Hindlimb muscle (tissue), 1 donor: ENCODE data around the gene MIF. TPM values are rescaled to one million over a fixed set of nuclear protein-coding genes. Genes with fewer than 3 reads are reported as not detected.

Experiments
- polyA plus RNA-seq: library from polyadenylated mRNA; unstranded; fragments of 120-200 nt; gene quantifications from one replicate; pipeline ENCODE4 v1.2.1, GENCODE V29; 2013; ENCODE audit not compliant: insufficient read length

The MIF gene
- polyA plus RNA-seq, 1 donor = 178 TPM

Other genes starting within 250 kb of the MIF start
- 2.0 TPM for gene RGL4, start 203.4 kb upstream of the MIF start, polyA plus RNA-seq
- 6.1 TPM for gene ZNF70, start 143.3 kb upstream of the MIF start, polyA plus RNA-seq
- 0.56 TPM for gene VPREB3, start 140.0 kb upstream of the MIF start, polyA plus RNA-seq
- gene C22orf15, start 131.4 kb upstream of the MIF start, polyA plus RNA-seq = 0.50 TPM
- gene CHCHD10, start 126.4 kb upstream of the MIF start, polyA plus RNA-seq = 53.5 TPM
- gene MMP11, start 121.5 kb upstream of the MIF start, polyA plus RNA-seq = 8.2 TPM
- gene SMARCB1, start 107.4 kb upstream of the MIF start, polyA plus RNA-seq = 79.3 TPM
- gene DERL3, start 55.4 kb upstream of the MIF start, polyA plus RNA-seq = 1.2 TPM
- gene SLC2A11, start 36.5 kb upstream of the MIF start, polyA plus RNA-seq = 9.5 TPM
- gene GSTT2B, start 66.8 kb downstream of the MIF start, polyA plus RNA-seq = 14.3 TPM
- gene DDTL, start 72.5 kb downstream of the MIF start, polyA plus RNA-seq = 3.3 TPM
- gene DDT, start 80.1 kb downstream of the MIF start, polyA plus RNA-seq = 45.9 TPM
- 0.41 TPM for gene GSTT2, start 85.8 kb downstream of the MIF start, polyA plus RNA-seq
- gene GSTT4, start 111.1 kb downstream of the MIF start, polyA plus RNA-seq = not detected
- 37.9 TPM for gene CABIN1, start 116.9 kb downstream of the MIF start, polyA plus RNA-seq